Anterior cingulate cortex (tissue), 58 donors: Measurements from ENCODE around the gene CTNNBL1.
"Not testable (repeated sequence)": the region's sequence is repeated elsewhere in the genome, so short reads cannot be mapped to it uniquely, and the experiment has no call there.

Source experiments
- DNase-seq, 58 donors: peaks; one replicate each; lab custom pipeline; 2025; lab: John Stamatoyannopoulos, UW

The CTNNBL1 gene

DNA sequence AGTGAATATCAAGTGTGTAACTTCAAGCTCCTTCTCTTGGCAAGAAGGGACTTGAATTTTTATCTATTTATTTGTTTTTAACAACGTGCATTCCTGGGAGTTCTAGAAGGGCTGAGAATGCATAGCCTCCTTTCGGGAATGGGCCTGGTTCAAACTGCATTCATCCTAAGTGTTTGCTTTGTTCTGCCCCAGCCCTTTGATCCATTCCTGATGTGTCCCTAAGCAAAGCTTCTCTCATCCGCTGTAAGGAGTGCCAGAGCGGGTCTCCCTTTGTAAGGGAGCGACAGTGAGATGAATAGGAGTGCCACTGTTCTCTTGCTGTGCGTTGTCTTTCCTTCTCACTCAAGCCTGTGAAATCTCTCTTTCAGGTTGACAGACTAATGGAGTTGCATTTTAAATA is 148.1 kb downstream of the CTNNBL1 start:
- no peak for DNase-seq

- no peak for DNase-seq
These were observed 151.4 kb downstream of the CTNNBL1 start for GRCh38 chr20:37845241-37845681.

DNA sequence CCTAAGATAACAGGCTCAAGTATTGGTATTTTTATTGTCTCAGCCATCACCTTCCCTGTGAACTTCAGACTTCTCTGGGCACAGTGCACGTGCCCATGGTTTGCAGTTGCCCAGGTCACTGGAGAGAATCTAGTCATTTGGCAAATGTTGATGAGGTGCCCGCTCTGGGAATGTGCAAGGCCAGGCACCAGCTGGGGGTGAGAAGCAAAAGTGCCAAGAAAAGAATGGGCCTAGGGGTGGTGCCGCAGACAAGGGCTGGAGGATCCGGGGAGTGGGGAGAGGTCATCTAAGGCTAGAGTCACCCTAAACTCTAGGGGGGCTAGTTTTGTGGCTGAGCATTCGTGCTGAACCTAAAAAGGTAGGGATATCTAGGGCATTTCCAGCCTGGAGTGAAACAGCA is 152.0 kb downstream of the CTNNBL1 start:
- DNase-seq = no peak

DNA sequence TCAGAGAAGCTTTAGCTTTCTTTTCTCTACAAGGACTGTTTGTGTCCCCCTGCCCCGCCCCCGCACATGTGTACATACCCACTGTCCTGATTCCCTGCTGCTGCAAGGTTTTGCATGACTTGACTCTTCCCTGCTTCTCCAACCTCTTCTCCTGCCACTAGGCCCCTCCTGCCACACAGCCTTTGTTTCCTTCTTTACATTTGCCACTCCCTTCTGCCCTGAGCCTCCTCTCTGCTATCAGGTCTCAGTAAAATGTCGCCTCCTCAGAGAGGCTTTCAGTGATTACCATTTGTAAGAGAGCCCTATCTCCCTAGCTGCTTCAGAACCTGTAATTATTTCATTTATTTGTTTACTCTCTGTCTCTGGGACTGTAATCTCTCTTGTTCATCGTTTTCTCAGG is 152.7 kb downstream of the CTNNBL1 start:
- no peak for DNase-seq

DNA sequence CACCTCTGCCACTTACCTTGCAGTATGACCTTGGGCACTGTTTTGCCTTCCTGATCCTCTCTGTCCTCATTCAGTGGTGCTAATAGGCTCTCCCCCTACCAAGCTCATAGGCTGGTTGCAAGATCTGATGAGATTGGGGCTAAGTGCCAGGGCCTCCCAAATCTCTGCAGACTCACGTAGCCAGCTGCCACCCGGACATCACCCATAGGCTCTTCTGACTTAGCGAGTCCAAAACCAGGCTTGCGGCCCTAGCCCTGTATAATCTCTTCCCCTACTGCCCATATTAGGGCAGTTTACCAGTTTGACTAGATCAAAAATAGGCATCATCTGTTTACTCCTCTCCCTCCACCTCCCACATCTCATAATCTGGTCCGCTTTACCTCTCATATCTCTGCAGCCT is 154.9 kb downstream of the CTNNBL1 start:
- DNase-seq = no peak

DNA sequence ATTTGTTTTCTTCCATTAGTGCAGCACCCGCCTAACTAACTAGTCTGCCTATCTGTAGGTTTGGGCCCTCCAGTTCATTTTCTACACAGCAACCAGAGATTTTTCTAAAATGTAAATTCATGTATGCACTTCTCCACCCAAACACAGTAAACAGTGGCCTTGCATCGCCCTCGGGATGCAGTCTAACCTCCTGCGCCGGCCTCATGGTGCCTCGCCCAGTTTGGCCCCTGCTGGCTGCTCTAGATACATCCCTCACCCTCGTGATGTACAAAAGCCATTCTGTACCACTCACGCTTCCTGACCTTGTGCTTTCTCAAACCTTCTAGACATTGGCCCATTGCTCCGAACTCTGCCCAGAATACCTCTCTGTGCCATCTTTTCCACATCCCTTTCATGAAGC is 155.3 kb downstream of the CTNNBL1 start:
- DNase-seq = no peak

GRCh38 chr20:37849566-37849965 is 155.7 kb downstream of the CTNNBL1 start:
- DNase-seq = no peak

DNA sequence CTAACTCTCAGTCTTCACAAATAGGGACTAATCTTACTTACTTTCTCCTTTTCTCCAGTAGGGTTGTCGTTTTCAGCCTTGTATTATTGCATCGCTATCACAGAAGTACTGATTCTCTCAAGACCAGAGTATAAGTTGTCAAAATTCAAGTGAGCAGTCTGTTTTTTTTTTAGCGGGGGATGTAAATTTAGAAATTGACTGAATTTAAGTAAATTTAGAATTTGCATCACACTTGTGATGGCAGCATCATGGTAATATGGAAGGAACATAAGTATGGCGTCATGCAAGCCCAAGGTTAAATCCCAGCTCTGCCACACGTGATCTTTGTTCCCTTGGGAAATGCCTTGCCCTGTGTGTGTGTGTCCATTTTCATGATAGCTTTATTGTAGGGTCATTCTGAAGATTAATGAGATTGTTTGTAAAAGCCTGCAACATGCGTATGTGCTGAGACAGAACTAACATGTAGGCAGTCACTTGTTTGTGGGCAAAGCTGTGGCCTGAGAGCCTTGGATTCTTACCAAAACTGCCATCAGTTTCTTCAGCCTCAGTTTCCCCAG is 156.3 kb downstream of the CTNNBL1 start:
- DNase-seq = no peak

GRCh38 chr20:37850724-37851355 is 157.0 kb downstream of the CTNNBL1 start:
- no peak for DNase-seq

GRCh38 chr20:37852666-37853065 is 158.8 kb downstream of the CTNNBL1 start:
- DNase-seq = no peak

GRCh38 chr20:37853823-37854375 is 160.1 kb downstream of the CTNNBL1 start:
- no peak for DNase-seq

GRCh38 chr20:37856034-37856433 is 162.2 kb downstream of the CTNNBL1 start:
- not testable (repeated sequence) for DNase-seq

DNA sequence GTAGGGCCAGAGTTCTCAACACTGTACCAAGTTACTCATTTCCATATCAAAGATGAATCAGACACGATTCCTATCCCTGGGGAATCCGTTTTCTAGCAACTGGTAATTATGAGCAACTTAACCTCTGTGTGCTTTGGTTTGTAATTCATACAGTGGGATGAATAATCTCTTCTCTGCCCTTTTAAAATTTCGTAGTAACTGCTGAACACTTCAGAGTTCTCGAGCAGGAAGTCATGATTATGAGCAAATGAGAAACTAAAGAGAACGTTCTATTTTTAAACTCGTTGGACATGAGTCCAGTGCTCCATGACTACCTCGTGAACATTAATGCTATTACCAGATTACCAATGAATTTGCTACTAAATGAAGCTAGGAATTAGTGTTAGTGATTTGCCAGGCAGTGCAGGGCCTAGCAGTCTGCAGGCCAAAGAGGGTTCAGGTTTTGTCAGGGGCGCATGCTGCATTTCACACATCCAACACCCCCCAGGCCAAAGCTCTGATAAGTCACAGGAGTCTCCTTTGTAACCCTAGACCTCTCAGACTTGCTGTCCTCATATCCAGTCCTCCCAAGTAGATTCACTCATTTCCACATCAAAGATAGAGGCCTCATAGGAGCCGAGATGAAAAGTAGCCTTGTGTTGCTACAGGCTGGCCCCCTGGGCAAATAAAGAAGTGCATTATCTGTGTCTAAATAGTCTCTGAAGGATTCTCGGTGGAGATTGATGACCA is 163.3 kb downstream of the CTNNBL1 start:
- no peak for DNase-seq

- DNase-seq = no peak
These were observed 165.8 kb downstream of the CTNNBL1 start for GRCh38 chr20:37859406-37860171.

DNA sequence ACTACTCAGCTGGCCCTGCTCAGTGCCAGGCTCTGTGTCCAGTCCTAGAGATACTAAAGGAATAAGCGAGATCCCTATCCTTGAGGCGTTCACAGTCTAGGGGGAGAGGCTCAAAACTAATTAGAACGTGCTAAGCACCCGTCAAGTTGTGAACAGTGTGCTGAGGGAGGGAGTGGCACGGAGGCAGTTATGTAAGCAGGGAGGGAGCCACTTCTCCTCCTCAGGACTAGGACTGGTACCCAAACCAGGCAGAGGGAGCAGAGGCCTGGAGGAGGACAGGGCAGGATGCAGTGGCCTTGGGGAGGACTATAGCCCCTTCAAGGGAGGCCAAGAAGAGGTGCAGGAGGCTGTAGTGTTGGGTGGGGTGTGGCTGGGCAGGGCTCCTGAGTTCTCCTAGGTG is 169.5 kb downstream of the CTNNBL1 start:
- DNase-seq = no peak

DNA sequence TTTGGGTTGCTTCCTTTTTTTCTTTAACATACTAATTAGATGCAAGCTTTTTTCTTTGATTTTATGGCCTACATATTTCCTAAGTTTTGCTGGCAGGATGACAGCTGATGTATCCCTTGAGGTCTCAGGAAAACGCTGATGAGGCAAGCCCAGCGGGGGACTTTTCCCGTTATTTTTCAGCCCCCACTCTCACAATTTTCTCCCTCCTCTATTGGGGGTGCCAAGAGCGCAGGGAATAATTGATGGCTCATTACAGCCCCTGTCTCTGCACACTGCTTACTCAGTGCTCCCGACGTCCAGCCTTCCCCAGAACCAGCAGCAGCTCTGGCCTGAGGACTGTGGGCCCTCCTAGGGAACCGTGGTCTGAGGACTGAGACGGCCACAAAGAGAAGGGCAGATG is 170.5 kb downstream of the CTNNBL1 start:
- no peak for DNase-seq

DNA sequence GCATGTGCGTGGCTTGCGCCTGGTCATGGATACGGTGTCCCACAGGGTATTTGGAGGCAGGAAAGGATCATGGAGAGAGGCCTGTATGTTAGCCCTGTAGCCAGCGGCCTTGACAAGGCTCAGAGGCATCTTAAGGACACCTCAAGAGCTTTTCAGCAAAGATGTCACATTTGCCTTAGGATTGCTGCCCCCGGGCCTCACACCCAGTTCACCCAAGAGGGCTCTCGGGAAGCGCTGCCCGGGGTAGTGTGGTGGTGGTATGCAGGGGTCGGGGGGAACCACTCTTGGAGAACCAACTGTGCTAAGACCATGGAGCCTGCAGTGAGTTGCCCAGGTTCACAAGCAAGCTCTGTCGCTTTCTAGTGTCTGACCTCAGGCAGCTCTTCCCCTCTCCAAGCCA is 172.2 kb downstream of the CTNNBL1 start:
- DNase-seq = no peak

- no peak for DNase-seq
These were observed 173.7 kb downstream of the CTNNBL1 start for GRCh38 chr20:37867289-37868195.

GRCh38 chr20:37868851-37869333 is 175.1 kb downstream of the CTNNBL1 start:
- DNase-seq = no peak
